SU-DHL-6 (cell line): Measurements from ENCODE around the gene THAP3.

Experiments used
- EZH2phosphoT487 ChIP-seq: fragments of 200-600 bp; sonication (generic), shearing (Covaris generic); conservative IDR thresholded peaks from 2 replicates; pipeline ENCODE4 v1.6.1; 2018; ENCODE audit warnings: mild to moderate bottlenecking, antibody characterized with exemption, low read length, moderate library complexity, mixed read lengths
- TF ChIP-seq, protein P1 (sequence below): fragments of 200-600 bp; sonication (generic); IDR thresholded peaks from one replicate; pipeline ENCODE4 v1.5.1; 2017; ENCODE audit warnings: antibody characterized with exemption, mild to moderate bottlenecking, low read length, moderate library complexity; ENCODE audit not compliant: insufficient read depth, poor library complexity, severe bottlenecking

DNA sequence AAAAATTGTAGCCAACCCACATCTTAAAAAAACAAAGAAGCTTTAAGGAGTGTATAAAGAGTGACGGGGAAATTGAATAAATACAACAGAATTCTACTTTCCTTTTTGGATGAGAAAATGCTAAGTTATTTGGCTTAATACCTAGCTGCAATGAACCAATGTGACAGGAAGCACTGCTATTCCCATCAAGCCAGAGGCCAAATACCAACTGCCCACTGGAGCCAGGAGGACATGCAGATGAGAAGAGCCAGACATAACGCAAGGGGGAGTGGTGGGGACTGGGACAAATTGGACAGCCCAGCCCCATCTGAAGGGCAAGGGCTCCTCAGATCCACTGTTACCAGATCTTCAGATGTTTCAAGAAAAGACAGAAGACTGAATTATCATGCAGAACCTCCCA lies 51.3 kb downstream of the THAP3 start:
- TF ChIP-seq, protein P1, sequence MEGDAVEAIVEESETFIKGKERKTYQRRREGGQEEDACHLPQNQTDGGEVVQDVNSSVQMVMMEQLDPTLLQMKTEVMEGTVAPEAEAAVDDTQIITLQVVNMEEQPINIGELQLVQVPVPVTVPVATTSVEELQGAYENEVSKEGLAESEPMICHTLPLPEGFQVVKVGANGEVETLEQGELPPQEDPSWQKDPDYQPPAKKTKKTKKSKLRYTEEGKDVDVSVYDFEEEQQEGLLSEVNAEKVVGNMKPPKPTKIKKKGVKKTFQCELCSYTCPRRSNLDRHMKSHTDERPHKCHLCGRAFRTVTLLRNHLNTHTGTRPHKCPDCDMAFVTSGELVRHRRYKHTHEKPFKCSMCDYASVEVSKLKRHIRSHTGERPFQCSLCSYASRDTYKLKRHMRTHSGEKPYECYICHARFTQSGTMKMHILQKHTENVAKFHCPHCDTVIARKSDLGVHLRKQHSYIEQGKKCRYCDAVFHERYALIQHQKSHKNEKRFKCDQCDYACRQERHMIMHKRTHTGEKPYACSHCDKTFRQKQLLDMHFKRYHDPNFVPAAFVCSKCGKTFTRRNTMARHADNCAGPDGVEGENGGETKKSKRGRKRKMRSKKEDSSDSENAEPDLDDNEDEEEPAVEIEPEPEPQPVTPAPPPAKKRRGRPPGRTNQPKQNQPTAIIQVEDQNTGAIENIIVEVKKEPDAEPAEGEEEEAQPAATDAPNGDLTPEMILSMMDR = no peak
- TF ChIP-seq EZH2phosphoT487 = no peak
